Measurements from ENCODE around the gene ZNF385A.

DNA sequence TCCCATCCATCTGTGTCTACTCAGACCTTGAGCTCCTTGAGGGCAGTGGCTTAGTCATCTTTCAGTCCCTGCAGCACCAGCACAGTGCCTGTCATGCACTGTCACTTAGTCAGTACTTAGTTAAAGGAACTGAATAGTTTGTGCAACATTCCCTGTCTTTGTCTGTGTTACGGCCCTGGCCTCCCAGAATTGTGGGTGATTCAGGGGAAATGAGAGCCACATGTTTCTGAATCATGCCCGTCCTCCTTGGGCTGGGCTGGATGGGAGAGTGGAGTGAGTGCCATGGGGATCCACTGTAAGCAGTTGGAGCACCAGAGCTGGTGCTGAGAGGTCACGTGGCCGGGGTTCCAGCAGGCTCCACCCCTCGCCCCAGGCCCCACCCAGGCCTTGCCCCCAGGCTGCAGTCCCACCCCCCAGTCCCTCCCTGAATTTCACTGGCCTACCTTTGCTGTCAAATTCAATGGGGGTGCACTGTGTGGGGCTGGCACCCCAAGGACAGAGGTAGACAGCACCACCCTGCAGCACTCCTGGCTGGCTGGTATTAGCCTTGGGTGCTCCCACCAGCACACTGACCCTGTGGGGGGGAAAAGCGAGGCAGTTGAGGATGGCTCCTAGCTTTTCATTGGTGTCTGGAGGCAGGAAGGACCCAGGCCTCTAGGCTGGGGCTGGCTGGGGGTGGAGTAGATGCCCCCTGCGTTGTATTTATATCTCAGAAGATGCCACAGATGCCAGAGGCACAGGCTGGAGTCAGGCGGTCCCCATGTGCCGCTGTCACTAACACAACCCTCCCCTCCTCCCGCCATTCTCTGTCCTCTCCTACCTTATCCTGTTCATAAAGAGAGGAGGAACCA lies 27.1 kb upstream of the ZNF385A start:
- TF ChIP-seq, protein P1, sequence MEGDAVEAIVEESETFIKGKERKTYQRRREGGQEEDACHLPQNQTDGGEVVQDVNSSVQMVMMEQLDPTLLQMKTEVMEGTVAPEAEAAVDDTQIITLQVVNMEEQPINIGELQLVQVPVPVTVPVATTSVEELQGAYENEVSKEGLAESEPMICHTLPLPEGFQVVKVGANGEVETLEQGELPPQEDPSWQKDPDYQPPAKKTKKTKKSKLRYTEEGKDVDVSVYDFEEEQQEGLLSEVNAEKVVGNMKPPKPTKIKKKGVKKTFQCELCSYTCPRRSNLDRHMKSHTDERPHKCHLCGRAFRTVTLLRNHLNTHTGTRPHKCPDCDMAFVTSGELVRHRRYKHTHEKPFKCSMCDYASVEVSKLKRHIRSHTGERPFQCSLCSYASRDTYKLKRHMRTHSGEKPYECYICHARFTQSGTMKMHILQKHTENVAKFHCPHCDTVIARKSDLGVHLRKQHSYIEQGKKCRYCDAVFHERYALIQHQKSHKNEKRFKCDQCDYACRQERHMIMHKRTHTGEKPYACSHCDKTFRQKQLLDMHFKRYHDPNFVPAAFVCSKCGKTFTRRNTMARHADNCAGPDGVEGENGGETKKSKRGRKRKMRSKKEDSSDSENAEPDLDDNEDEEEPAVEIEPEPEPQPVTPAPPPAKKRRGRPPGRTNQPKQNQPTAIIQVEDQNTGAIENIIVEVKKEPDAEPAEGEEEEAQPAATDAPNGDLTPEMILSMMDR (conservative IDR thresholded peaks at IDR 0.05; ENCODE audit: low read depth in 2 of 2) = no peak
- no peak for TF ChIP-seq POLR2AphosphoS5 (IDR thresholded peaks at IDR 0.05; ENCODE audit: low read depth)
- no peak for TF ChIP-seq STAT1 (IDR thresholded peaks at IDR 0.05; ENCODE audit: unreplicated experiment)
- TF ChIP-seq, protein P2, sequence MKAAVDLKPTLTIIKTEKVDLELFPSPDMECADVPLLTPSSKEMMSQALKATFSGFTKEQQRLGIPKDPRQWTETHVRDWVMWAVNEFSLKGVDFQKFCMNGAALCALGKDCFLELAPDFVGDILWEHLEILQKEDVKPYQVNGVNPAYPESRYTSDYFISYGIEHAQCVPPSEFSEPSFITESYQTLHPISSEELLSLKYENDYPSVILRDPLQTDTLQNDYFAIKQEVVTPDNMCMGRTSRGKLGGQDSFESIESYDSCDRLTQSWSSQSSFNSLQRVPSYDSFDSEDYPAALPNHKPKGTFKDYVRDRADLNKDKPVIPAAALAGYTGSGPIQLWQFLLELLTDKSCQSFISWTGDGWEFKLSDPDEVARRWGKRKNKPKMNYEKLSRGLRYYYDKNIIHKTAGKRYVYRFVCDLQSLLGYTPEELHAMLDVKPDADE (IDR thresholded peaks at IDR 0.05) = no peak
- no peak for TF ChIP-seq EZH2phosphoT487 (IDR thresholded peaks at IDR 0.05; ENCODE audit: unreplicated experiment)
- no peak for TF ChIP-seq CREB1 (CRISPR knock-in tag; IDR thresholded peaks at IDR 0.05; ENCODE audit: low read depth)
- no peak for TF ChIP-seq ZNF331 (CRISPR knock-in tag; IDR thresholded peaks at IDR 0.05; ENCODE audit: low read depth)
- no peak for TF ChIP-seq EZH2 (IDR thresholded peaks at IDR 0.05; ENCODE audit: low read depth, unreplicated experiment)
- TF ChIP-seq, protein P3, sequence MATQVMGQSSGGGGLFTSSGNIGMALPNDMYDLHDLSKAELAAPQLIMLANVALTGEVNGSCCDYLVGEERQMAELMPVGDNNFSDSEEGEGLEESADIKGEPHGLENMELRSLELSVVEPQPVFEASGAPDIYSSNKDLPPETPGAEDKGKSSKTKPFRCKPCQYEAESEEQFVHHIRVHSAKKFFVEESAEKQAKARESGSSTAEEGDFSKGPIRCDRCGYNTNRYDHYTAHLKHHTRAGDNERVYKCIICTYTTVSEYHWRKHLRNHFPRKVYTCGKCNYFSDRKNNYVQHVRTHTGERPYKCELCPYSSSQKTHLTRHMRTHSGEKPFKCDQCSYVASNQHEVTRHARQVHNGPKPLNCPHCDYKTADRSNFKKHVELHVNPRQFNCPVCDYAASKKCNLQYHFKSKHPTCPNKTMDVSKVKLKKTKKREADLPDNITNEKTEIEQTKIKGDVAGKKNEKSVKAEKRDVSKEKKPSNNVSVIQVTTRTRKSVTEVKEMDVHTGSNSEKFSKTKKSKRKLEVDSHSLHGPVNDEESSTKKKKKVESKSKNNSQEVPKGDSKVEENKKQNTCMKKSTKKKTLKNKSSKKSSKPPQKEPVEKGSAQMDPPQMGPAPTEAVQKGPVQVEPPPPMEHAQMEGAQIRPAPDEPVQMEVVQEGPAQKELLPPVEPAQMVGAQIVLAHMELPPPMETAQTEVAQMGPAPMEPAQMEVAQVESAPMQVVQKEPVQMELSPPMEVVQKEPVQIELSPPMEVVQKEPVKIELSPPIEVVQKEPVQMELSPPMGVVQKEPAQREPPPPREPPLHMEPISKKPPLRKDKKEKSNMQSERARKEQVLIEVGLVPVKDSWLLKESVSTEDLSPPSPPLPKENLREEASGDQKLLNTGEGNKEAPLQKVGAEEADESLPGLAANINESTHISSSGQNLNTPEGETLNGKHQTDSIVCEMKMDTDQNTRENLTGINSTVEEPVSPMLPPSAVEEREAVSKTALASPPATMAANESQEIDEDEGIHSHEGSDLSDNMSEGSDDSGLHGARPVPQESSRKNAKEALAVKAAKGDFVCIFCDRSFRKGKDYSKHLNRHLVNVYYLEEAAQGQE (IDR thresholded peaks at IDR 0.05; ENCODE audit: unreplicated experiment) = no peak
- TF ChIP-seq, protein P4, sequence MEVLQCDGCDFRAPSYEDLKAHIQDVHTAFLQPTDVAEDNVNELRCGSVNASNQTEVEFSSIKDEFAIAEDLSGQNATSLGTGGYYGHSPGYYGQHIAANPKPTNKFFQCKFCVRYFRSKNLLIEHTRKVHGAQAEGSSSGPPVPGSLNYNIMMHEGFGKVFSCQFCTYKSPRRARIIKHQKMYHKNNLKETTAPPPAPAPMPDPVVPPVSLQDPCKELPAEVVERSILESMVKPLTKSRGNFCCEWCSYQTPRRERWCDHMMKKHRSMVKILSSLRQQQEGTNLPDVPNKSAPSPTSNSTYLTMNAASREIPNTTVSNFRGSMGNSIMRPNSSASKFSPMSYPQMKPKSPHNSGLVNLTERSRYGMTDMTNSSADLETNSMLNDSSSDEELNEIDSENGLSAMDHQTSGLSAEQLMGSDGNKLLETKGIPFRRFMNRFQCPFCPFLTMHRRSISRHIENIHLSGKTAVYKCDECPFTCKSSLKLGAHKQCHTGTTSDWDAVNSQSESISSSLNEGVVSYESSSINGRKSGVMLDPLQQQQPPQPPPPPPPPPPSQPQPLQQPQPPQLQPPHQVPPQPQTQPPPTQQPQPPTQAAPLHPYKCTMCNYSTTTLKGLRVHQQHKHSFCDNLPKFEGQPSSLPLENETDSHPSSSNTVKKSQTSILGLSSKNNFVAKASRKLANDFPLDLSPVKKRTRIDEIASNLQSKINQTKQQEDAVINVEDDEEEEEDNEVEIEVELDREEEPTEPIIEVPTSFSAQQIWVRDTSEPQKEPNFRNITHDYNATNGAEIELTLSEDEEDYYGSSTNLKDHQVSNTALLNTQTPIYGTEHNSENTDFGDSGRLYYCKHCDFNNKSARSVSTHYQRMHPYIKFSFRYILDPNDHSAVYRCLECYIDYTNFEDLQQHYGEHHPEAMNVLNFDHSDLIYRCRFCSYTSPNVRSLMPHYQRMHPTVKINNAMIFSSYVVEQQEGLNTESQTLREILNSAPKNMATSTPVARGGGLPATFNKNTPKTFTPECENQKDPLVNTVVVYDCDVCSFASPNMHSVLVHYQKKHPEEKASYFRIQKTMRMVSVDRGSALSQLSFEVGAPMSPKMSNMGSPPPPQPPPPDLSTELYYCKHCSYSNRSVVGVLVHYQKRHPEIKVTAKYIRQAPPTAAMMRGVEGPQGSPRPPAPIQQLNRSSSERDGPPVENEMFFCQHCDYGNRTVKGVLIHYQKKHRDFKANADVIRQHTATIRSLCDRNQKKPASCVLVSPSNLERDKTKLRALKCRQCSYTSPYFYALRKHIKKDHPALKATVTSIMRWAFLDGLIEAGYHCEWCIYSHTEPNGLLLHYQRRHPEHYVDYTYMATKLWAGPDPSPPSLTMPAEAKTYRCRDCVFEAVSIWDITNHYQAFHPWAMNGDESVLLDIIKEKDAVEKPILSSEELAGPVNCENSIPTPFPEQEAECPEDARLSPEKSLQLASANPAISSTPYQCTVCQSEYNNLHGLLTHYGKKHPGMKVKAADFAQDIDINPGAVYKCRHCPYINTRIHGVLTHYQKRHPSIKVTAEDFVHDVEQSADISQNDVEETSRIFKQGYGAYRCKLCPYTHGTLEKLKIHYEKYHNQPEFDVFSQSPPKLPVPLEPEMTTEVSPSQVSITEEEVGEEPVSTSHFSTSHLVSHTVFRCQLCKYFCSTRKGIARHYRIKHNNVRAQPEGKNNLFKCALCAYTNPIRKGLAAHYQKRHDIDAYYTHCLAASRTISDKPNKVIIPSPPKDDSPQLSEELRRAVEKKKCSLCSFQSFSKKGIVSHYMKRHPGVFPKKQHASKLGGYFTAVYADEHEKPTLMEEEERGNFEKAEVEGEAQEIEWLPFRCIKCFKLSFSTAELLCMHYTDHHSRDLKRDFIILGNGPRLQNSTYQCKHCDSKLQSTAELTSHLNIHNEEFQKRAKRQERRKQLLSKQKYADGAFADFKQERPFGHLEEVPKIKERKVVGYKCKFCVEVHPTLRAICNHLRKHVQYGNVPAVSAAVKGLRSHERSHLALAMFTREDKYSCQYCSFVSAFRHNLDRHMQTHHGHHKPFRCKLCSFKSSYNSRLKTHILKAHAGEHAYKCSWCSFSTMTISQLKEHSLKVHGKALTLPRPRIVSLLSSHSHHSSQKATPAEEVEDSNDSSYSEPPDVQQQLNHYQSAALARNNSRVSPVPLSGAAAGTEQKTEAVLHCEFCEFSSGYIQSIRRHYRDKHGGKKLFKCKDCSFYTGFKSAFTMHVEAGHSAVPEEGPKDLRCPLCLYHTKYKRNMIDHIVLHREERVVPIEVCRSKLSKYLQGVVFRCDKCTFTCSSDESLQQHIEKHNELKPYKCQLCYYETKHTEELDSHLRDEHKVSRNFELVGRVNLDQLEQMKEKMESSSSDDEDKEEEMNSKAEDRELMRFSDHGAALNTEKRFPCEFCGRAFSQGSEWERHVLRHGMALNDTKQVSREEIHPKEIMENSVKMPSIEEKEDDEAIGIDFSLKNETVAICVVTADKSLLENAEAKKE (CRISPR knock-in tag; IDR thresholded peaks at IDR 0.05) = no peak
